GM20000 (cell line): Measurements from ENCODE around the gene ADCY5.

Experiments
- DNase-seq: peaks from one replicate; pipeline ENCODE4 v3.0.0; 2012; ENCODE audit warnings: low spot score
- TF ChIP-seq, protein P1 (sequence below): IDR thresholded peaks from 2 replicates; pipeline ENCODE4 v1.5.1; 2012; ENCODE audit warnings: mild to moderate bottlenecking, control low read depth; ENCODE audit errors: extremely low read depth, missing control alignments

ADCY5 gene

DNA sequence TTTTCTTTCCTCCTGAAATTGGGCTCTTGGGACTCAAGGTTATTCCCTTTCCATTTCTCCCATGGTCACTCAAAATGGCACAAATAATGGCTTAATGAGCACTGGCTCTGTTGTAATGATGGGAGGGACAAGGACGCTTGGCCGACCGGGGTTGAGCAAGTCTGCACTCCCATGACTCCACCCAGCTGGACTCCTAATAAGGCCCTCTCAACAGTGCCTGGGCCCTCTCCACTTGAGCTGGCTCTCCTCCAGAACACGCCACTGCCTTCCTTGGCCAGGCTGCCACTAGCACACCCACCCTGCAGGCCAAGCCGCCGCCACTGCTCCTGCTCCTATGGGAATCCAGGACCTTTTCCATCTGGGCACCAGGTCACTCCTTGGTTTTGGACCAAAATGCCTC is 42.3 kb downstream of the ADCY5 start:
- no peak for DNase-seq
- TF ChIP-seq, protein P1, sequence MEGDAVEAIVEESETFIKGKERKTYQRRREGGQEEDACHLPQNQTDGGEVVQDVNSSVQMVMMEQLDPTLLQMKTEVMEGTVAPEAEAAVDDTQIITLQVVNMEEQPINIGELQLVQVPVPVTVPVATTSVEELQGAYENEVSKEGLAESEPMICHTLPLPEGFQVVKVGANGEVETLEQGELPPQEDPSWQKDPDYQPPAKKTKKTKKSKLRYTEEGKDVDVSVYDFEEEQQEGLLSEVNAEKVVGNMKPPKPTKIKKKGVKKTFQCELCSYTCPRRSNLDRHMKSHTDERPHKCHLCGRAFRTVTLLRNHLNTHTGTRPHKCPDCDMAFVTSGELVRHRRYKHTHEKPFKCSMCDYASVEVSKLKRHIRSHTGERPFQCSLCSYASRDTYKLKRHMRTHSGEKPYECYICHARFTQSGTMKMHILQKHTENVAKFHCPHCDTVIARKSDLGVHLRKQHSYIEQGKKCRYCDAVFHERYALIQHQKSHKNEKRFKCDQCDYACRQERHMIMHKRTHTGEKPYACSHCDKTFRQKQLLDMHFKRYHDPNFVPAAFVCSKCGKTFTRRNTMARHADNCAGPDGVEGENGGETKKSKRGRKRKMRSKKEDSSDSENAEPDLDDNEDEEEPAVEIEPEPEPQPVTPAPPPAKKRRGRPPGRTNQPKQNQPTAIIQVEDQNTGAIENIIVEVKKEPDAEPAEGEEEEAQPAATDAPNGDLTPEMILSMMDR = no peak

DNA sequence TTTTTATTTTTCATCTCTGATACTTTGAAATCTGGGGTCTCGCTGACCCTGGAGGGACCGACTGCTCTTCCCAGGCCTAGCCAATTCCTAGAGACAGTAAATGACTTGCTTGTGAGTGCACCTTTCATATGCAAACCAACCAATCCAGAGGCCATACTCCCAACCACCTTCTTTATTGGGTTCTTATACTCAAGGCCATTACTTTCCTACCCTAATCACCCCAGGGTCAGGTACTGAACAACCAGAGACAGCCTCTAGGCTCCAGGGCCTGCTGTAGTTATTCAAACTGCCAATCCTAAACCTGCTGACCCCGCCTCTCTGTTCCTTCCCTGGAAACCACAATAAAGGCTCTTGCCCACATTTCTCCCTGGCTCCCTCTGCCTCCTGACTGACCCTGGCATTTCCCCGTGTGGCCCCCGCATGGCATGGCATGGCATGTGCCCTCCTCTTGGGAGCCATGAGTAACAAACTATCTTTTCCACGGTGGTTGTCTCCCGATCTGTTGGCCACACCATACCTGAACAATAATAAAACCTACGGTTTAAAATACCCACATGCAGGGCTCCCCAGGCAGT is 42.9 kb downstream of the ADCY5 start:
- DNase-seq = no peak
- TF ChIP-seq, protein P1 = no peak

DNA sequence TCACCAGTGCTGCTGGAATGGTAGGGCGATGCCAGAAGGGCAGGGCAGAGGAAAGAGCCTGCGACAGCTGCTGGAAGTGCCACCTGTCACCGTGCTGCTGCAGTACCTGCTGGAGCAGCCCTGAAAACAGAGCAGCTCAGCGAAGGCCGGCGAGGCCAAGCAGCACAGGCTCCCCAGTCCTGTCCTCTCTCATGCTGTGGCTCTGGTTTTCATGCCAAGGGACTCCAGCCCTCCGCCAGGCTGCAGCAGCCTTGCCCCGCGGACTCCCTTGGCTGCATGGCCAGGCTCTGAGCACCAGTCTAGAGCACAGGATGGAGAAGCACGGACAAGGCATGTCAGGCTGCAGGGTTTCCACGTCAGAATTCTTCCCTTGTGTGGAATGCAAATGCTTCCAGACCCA is 43.9 kb downstream of the ADCY5 start:
- DNase-seq = no peak

DNA sequence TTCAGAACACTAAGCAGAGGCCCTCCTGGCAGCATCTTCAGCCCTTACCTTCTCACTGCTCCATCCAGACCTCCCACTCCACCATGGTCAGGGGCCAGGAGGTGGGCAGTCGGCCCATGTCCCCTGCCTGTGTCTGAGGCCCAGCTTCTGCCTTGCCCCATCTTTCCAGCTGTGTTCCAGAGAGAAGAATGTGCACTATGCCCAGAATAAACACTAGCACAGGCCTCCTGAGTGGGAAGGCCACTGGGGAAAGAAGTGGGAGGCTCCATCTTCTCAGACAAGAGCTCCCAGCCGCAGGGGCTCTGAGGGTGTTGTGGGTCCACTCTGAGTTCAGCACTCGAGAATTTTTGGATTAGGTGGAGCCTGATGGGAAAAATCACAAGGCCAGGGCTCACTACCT is 44.5 kb downstream of the ADCY5 start:
- no peak for DNase-seq
- TF ChIP-seq, protein P1 = no peak

More for the DNA sequence above, 43.9 kb downstream of the ADCY5 start:
- TF ChIP-seq, protein P1 = no peak

DNA sequence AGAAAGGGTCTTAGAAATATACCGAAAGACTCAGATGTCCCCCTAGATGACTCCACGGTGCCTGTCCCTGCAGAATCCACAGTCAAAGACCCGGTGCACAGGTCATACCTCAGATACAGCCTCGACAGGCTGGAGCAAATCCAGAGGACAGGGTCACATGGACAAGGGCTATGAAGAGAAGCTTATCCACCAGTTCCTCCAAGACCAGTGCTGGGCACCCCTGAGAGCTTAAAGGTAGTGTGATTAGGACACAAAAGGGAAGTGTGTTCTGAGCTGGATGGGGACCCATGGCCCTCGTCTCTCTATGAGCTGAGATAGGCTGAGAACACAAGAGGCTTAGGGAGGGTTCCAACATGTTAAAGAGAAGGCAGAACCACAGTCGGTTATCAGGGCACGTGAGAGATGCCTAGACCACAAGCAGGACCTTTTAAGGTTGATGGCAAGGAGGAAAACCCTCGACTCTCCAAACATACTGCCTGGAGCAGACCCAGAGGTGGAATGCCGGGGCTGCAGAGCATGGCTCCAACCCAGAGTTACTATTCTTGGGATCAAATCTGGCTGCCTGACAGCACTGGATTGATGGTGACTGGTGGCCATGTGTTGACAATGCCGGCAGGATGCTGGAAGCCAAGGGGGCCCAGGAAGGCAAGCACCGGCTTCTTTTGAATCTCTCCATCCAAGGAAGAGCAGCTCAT is 46.9 kb downstream of the ADCY5 start:
- TF ChIP-seq, protein P1 = no peak
- DNase-seq = no peak

DNA sequence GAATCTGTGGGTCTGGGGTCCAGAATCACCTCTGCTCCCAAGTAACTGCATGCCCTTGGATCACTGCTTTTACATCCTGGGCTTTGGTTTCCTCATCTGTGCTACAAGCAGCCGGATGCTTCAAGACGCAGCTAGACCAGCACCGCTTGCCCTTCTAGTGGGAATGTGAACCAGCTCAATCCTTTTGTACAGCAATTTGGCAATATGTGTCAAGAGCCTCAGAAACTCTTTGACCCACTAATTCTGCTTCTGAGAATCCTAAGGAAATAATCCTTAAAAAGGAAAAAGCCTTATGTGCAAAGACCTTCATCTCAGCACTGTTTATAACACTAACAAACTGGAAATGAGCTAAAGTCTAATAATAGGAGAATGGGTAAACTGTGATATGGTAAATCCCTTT is 48.7 kb downstream of the ADCY5 start:
- TF ChIP-seq, protein P1 = no peak
- no peak for DNase-seq

DNA sequence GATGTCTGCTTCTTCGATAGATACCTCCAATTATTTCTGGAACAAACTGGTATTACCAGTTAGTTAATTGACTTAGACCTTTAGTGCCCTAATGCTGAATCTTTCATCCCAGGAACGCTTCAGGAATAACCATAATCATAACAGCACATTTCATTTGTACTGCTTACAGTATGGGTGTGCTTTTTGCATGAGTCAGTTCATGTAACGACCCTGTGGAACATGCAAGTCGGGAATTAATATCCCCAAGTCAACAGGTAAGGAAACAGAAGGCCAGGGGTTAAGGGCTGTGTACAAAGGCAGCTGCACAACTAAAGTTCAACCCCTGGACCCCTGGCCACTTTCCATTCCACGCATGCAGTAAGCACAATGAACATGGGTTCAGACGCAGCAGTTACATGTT is 49.2 kb downstream of the ADCY5 start:
- DNase-seq = no peak
- TF ChIP-seq, protein P1 = no peak
